WTC11 (cell line): ENCODE data around the gene RPS6KC1. TPM values are rescaled to one million over a fixed set of nuclear protein-coding genes. Genes with fewer than 3 reads are reported as not detected.

Source experiments
- ATAC-seq: fragments of 200-7000 bp; cut with Tn5 transposase; 2 replicates; pipeline ENCODE4 v1.10.0; 2021; ENCODE audit warnings: mild to moderate bottlenecking, moderate library complexity
- CTCF ChIA-PET: fragments of 300-600 bp; sonication (Branson Sonifier 250); formaldehyde crosslinking; loops from one replicate; lab custom pipeline; 2021; ENCODE audit warnings: antibody characterized with exemption; lab: Charles Lee
- POLR2A ChIA-PET: fragments of 350-600 bp; sonication (Branson Sonifier 250); formaldehyde crosslinking; loops from one replicate; lab custom pipeline; 2021; ENCODE audit warnings: antibody characterized with exemption; lab: Charles Lee
- DNase-seq: peaks from one replicate; pipeline ENCODE4 v3.0.0; 2021; ENCODE audit warnings: low spot score
- H3K27ac Mint-ChIP-seq: 2 replicates; pipeline ENCODE4 v1.8.0; 2021; ENCODE audit warnings: mixed read lengths
- H3K27me3 Mint-ChIP-seq: 2 replicates; pipeline ENCODE4 v1.8.0; 2021; ENCODE audit warnings: low read depth, mild to moderate bottlenecking, moderate library complexity, mixed read lengths
- H3K36me3 Mint-ChIP-seq: 2 replicates; pipeline ENCODE4 v1.8.0; 2021; ENCODE audit warnings: mixed read lengths
- H3K4me1 Mint-ChIP-seq: 2 replicates; pipeline ENCODE4 v1.8.0; 2022; ENCODE audit warnings: mixed read lengths
- H3K4me3 Mint-ChIP-seq: 2 replicates; pipeline ENCODE4 v1.8.0; 2021; ENCODE audit warnings: mild to moderate bottlenecking, moderate library complexity, mixed read lengths
- H3K9me3 Mint-ChIP-seq: 2 replicates; pipeline ENCODE4 v1.8.0; 2021; ENCODE audit warnings: mixed read lengths
- AFF4 ChIP-seq: sonication (generic); formaldehyde crosslinking; IDR thresholded peaks from 2 replicates; pipeline ENCODE4 v1.8.1; 2023; ENCODE audit warnings: mild to moderate bottlenecking, missing genetic modification reagents, borderline replicate concordance
- AR ChIP-seq: fragments of 250-450 bp; sonication (Bioruptor Pico); IDR thresholded peaks from 2 replicates; pipeline ENCODE4 v1.9.0; 2021; ENCODE audit warnings: mild to moderate bottlenecking
- EMX1 ChIP-seq: fragments of 250-450 bp; sonication (Bioruptor Pico); IDR thresholded peaks from 2 replicates; pipeline ENCODE4 v1.8.0; 2021; ENCODE audit warnings: mild to moderate bottlenecking
- HMGA2 ChIP-seq: fragments of 250-450 bp; sonication (Bioruptor Pico); IDR thresholded peaks from 2 replicates; pipeline ENCODE4 v1.4.0; 2021; ENCODE audit warnings: mild to moderate bottlenecking, moderate library complexity
- JAZF1 ChIP-seq: fragments of 250-450 bp; sonication (Bioruptor Pico); IDR thresholded peaks from 2 replicates; pipeline ENCODE4 v1.9.0; 2021; ENCODE audit warnings: moderate library complexity, mild to moderate bottlenecking, inconsistent platforms
- MAX ChIP-seq: sonication (generic); formaldehyde crosslinking; IDR thresholded peaks from 2 replicates; pipeline ENCODE4 v1.8.0; 2022; ENCODE audit warnings: mild to moderate bottlenecking, missing genetic modification reagents
- NFATC4 ChIP-seq: fragments of 250-450 bp; sonication (Bioruptor Pico); IDR thresholded peaks from 2 replicates; pipeline ENCODE4 v1.9.0; 2021; ENCODE audit warnings: mild to moderate bottlenecking
- NR1H2 ChIP-seq: sonication (generic); formaldehyde crosslinking; IDR thresholded peaks from 2 replicates; pipeline ENCODE4 v1.9.0; 2021; ENCODE audit warnings: mild to moderate bottlenecking, moderate library complexity, missing genetic modification reagents
- ZNF138 ChIP-seq: sonication (generic); formaldehyde crosslinking; conservative IDR thresholded peaks from 2 replicates; pipeline ENCODE4 v1.8.1; 2022; ENCODE audit warnings: mild to moderate bottlenecking, moderate library complexity, missing genetic modification reagents
- ZNF396 ChIP-seq: fragments of 250-450 bp; sonication (Bioruptor Pico); IDR thresholded peaks from 2 replicates; pipeline ENCODE4 v1.8.0; 2021; ENCODE audit warnings: mild to moderate bottlenecking, moderate library complexity, borderline replicate concordance
- ZNF423 ChIP-seq: fragments of 250-450 bp; sonication (Bioruptor Pico); IDR thresholded peaks from 2 replicates; pipeline ENCODE4 v2.1.2; 2022; ENCODE audit warnings: mild to moderate bottlenecking, moderate library complexity
- ZNF512 ChIP-seq: sonication (generic); formaldehyde crosslinking; IDR thresholded peaks from 2 replicates; pipeline ENCODE4 v1.8.1; 2022; ENCODE audit warnings: missing genetic modification reagents, borderline replicate concordance
- total RNA-seq: library from RNA; stranded (reverse); gene quantifications from 3 replicates; pipeline ENCODE4 v1.2.3, GENCODE V29; 2021

The RPS6KC1 gene
- total RNA-seq, 1 experiment from 2014 or later = 17.4 TPM

- no peak for TF ChIP-seq AFF4
- TF ChIP-seq ZNF423 (CRISPR knock-in tag) = no peak
- TF ChIP-seq ZNF138 = no peak
- TF ChIP-seq HMGA2 (CRISPR knock-in tag) = no peak
- TF ChIP-seq AR (CRISPR knock-in tag) = no peak
These were observed 149.6 kb downstream of the RPS6KC1 start (continued) for GRCh38 chr1:213200630-213201029.

DNA sequence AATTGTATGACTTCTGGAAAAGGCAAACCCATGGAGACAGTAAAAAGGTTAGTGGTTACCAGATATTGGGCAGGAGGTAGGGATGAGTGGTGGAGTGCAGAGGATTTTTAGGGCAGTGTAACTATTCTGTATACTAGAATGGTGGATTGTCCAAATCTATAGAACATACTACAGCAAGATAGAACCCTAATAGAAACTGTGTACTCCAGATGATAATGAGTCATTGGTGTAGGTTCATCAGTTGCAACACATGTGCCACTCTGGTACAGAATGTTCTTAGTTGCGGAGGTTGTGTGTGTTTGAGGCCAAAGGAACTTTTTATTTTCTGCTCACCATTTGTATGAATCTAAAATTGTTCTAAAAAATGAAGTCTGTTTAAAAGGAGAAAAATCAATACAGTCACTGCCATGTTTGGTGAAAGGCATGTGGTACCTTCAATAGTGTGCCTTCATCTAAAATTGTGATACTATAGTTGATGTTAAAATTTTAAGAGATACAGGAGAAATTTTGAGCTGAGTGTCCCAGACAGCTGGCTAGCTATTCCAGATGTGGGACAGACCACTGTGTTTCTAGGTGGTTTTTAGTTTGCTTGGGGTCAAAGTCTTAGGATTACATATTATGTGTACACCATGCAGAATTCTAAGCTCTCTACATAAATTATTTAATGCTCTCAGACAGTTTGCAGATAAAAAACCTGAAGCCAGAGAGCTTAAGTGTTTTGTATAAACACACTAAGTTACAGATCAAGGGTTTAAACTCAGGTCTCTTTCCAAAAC, 150.5 kb downstream of the RPS6KC1 start:
- Mint-ChIP-seq H3K4me3 (no peak overlapping the region), H3K9me3 (peaks cover 25% of the 10 kb centered on the region), H3K27me3 (no peaks in the 10 kb centered on the region), H3K4me1 (peaks cover 7% of the 10 kb centered on the region; the same call in 1 of the 2 replicates), H3K36me3 (peaks cover 30% of the 10 kb centered on the region), H3K27ac (no peak overlapping the region)
- POLR2A ChIA-PET = no interaction called here
- DNase-seq (no peak), ATAC-seq (no peak)
- CTCF ChIA-PET = no interaction called here
- TF ChIP-seq ZNF396 (CRISPR knock-in tag) (no peak), JAZF1 (CRISPR knock-in tag) (no peak), NFATC4 (CRISPR knock-in tag) (no peak), NR1H2 (CRISPR knock-in tag) (no peak), MAX (CRISPR knock-in tag) (no peak), AR (CRISPR knock-in tag) (no peak), ZNF512 (CRISPR knock-in tag) (no peak), EMX1 (CRISPR knock-in tag) (no peak)
- TF ChIP-seq, all 79 proteins: peak for 0
